ENCODE results near the gene CAPZB. TPM values are rescaled to one million over a fixed set of nuclear protein-coding genes. Genes with fewer than 3 reads are reported as not detected.

The CAPZB gene
- total and polyA plus RNA-seq, 2 experiments from 2014 or later, result 229 to 494 TPM

- Histone ChIP-seq H3K9ac (no peak overlapping the region), H3F3A (ENCODE audit: insufficient read depth) (peaks cover 41% of the 10 kb centered on the region), H3K4me3 (no peak overlapping the region), H2AFZ (no peak overlapping the region), H3K36me3 (ENCODE audit: low read depth) (peaks cover 11% of the 10 kb centered on the region; the same call in 1 of the 2 replicates), H3K79me2 (ENCODE audit: insufficient read depth) (peaks cover 100% of the 10 kb centered on the region), H3K4me1 (ENCODE audit: insufficient read depth) (peaks cover 20% of the 10 kb centered on the region), H3K27ac (no peak overlapping the region), H3K4me2 (ENCODE audit: unreplicated experiment) (no peak overlapping the region), H4K20me1 (ENCODE audit: insufficient read depth) (peaks cover 36% of the 10 kb centered on the region), H3K27me3 (replicated peaks; ENCODE audit: insufficient read depth) (no peaks in the 10 kb centered on the region), H3K9me2 (ENCODE audit: insufficient read depth) (no peaks in the 10 kb centered on the region), H3K9me3 (ENCODE audit: low read depth) (no peaks in the 10 kb centered on the region)
- TF ChIP-seq EZH2 (IDR thresholded peaks at IDR 0.05; ENCODE audit: insufficient read depth, poor library complexity, severe bottlenecking) (no peak), EZH2phosphoT487 (IDR thresholded peaks at IDR 0.05; ENCODE audit: insufficient read depth, low read depth) (no peak)
- WGBS, 2 experiments (ENCODE audit: low coverage in 1 of 2, low lambda C conversion rate in 2 of 2, missing lambda C conversion rate in 2 of 2), result 90 to 93% methylated on average over 5 of the region's 5 CpGs
- in situ Hi-C loops (cut with MboI), result no loop called here
- no peak for DNase-seq
These were observed 13.2 kb downstream of the CAPZB start for GRCh38 chr1:19472174-19472573.

GRCh38 chr1:19469004-19469403, 16.3 kb downstream of the CAPZB start:
- Histone ChIP-seq H3K4me3 (peak overlapping the region; percentile 7; the same call in 1 of the 2 replicates), H2AFZ (no peak overlapping the region), H3K4me2 (ENCODE audit: unreplicated experiment) (peak overlapping the region; percentile 13), H3K9me3 (ENCODE audit: low read depth) (no peaks in the 10 kb centered on the region), H3F3A (ENCODE audit: insufficient read depth) (peaks cover 52% of the 10 kb centered on the region), H3K9me2 (ENCODE audit: insufficient read depth) (no peaks in the 10 kb centered on the region), H3K27ac (peak overlapping the region; percentile 56), H3K27me3 (replicated peaks; ENCODE audit: insufficient read depth) (no peaks in the 10 kb centered on the region), H3K36me3 (ENCODE audit: low read depth) (peaks cover 11% of the 10 kb centered on the region; the same call in 1 of the 2 replicates), H4K20me1 (ENCODE audit: insufficient read depth) (peaks cover 39% of the 10 kb centered on the region; the same call in 1 of the 2 replicates), H3K79me2 (ENCODE audit: insufficient read depth) (peaks cover 100% of the 10 kb centered on the region), H3K9ac (no peak overlapping the region), H3K4me1 (ENCODE audit: insufficient read depth) (peaks cover 45% of the 10 kb centered on the region)
- WGBS, 2 experiments (ENCODE audit: low coverage in 1 of 2, low lambda C conversion rate in 2 of 2, missing lambda C conversion rate in 2 of 2), result 67 to 76% methylated on average over 7 of the region's 7 CpGs
- no peak for DNase-seq
- in situ Hi-C loops (cut with MboI), result no loop called here
- TF ChIP-seq EZH2phosphoT487 (IDR thresholded peaks at IDR 0.05; ENCODE audit: insufficient read depth, low read depth) (no peak), EZH2 (IDR thresholded peaks at IDR 0.05; ENCODE audit: insufficient read depth, poor library complexity, severe bottlenecking) (no peak)

- Histone ChIP-seq H2AFZ (no peak overlapping the region), H3K27ac (peak overlapping the region; percentile 56), H3K4me2 (ENCODE audit: unreplicated experiment) (peak overlapping the region; percentile 13), H3K9ac (no peak overlapping the region), H3F3A (ENCODE audit: insufficient read depth) (peaks cover 50% of the 10 kb centered on the region), H3K9me3 (ENCODE audit: low read depth) (no peaks in the 10 kb centered on the region), H3K36me3 (ENCODE audit: low read depth) (peaks cover 7% of the 10 kb centered on the region; the same call in 1 of the 2 replicates), H3K9me2 (ENCODE audit: insufficient read depth) (no peaks in the 10 kb centered on the region), H3K79me2 (ENCODE audit: insufficient read depth) (peaks cover 100% of the 10 kb centered on the region), H4K20me1 (ENCODE audit: insufficient read depth) (peaks cover 38% of the 10 kb centered on the region; the same call in 1 of the 2 replicates), H3K27me3 (replicated peaks; ENCODE audit: insufficient read depth) (no peaks in the 10 kb centered on the region), H3K4me3 (no peak overlapping the region), H3K4me1 (ENCODE audit: insufficient read depth) (peaks cover 45% of the 10 kb centered on the region)
- DNase-seq, result no peak
- no peak for TF ChIP-seq EZH2 (IDR thresholded peaks at IDR 0.05; ENCODE audit: insufficient read depth, poor library complexity, severe bottlenecking)
- no peak for TF ChIP-seq EZH2phosphoT487 (IDR thresholded peaks at IDR 0.05; ENCODE audit: insufficient read depth, low read depth)
- 78 to 83% methylated on average over 15 of the region's 15 CpGs for WGBS, 2 experiments (ENCODE audit: low coverage in 1 of 2, low lambda C conversion rate in 2 of 2, missing lambda C conversion rate in 2 of 2)
- in situ Hi-C loops (cut with MboI), result no loop called here
These were observed 16.9 kb downstream of the CAPZB start for GRCh38 chr1:19468397-19468956.

- H3F3A ChIP-seq (ENCODE audit: insufficient read depth), result peaks cover 50% of the 10 kb centered on the region
- no peaks in the 10 kb centered on the region for H3K27me3 ChIP-seq (replicated peaks; ENCODE audit: insufficient read depth)
- in situ Hi-C loops (cut with MboI), result no loop called here
- H3K9ac ChIP-seq, result no peak overlapping the region
- peaks cover 100% of the 10 kb centered on the region for H3K79me2 ChIP-seq (ENCODE audit: insufficient read depth)
- DNase-seq, result no peak
- no peaks in the 10 kb centered on the region for H3K36me3 ChIP-seq (ENCODE audit: low read depth)
- H4K20me1 ChIP-seq (ENCODE audit: insufficient read depth), result peaks cover 38% of the 10 kb centered on the region; the same call in 1 of the 2 replicates
- no peak overlapping the region for H2AFZ ChIP-seq
- H3K4me3 ChIP-seq, result no peak overlapping the region
- no peaks in the 10 kb centered on the region for H3K9me3 ChIP-seq (ENCODE audit: low read depth)
- no peak for TF ChIP-seq EZH2phosphoT487 (IDR thresholded peaks at IDR 0.05; ENCODE audit: insufficient read depth, low read depth)
- peaks cover 45% of the 10 kb centered on the region for H3K4me1 ChIP-seq (ENCODE audit: insufficient read depth)
- 71 to 77% methylated on average over 14 of the region's 14 CpGs for WGBS, 2 experiments (ENCODE audit: low coverage in 1 of 2, low lambda C conversion rate in 2 of 2, missing lambda C conversion rate in 2 of 2)
- H3K27ac ChIP-seq, result peak overlapping the region; percentile 24
- no peak overlapping the region for H3K4me2 ChIP-seq (ENCODE audit: unreplicated experiment)
- no peaks in the 10 kb centered on the region for H3K9me2 ChIP-seq (ENCODE audit: insufficient read depth)
These were observed 17.8 kb downstream of the CAPZB start for GRCh38 chr1:19467199-19468187.
